ENCODE data around the gene SLC9A3.

Gene SLC9A3

GRCh38 chr5:538801-539468, 14.7 kb upstream of the SLC9A3 start:
- DNase-seq (ENCODE audit: low read depth in 2 of 2) = no peak

GRCh38 chr5:538271-538771, 14.1 kb upstream of the SLC9A3 start:
- DNase-seq (ENCODE audit: low read depth in 2 of 2) = no peak

DNA sequence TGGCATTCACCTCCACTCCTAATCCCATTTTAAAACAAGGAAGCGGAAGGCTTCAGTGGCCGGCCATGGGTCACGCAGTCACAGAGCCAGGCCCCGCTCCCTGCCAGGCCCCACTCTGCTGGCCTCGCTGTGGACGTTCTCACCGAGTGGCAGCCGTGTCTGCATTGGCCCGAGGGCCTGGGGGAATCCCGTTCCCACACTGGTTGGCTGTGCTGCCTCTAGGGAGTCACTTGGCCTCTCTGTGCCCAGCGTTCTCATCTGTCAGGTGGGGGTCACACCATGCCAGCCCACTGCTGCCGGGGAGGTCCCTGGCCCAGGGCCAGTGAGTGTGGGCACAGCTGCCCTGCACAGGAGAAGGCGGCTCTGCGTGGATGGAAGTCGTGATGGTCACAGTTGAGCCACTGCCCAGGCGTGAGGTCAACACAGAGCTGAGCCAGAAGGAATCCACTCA, 13.4 kb upstream of the SLC9A3 start:
- no peak for DNase-seq (ENCODE audit: low read depth in 2 of 2)

DNA sequence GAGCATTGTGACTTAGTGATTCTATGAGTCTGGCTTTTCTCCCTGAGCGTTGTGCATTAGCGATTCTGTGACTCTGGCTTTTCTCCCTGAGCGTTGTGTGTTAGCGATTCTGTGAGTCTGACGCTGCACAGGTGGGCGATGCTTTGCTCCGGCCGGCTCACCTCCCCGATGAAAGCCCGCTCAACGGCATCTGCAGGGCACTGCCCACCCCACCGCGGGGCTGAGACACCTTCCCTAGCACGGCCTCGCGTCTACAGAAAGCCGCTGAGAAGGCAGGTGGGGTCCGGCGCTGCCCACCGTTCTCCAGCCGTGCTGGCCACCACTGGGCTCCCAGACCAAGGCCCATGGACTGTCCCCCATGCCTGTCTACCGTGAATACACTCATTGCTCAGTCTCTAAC, 12.8 kb upstream of the SLC9A3 start:
- DNase-seq (ENCODE audit: low read depth in 2 of 2) = no peak

GRCh38 chr5:535846-536698, 11.8 kb upstream of the SLC9A3 start:
- no peak for DNase-seq (ENCODE audit: low read depth in 2 of 2)

DNA sequence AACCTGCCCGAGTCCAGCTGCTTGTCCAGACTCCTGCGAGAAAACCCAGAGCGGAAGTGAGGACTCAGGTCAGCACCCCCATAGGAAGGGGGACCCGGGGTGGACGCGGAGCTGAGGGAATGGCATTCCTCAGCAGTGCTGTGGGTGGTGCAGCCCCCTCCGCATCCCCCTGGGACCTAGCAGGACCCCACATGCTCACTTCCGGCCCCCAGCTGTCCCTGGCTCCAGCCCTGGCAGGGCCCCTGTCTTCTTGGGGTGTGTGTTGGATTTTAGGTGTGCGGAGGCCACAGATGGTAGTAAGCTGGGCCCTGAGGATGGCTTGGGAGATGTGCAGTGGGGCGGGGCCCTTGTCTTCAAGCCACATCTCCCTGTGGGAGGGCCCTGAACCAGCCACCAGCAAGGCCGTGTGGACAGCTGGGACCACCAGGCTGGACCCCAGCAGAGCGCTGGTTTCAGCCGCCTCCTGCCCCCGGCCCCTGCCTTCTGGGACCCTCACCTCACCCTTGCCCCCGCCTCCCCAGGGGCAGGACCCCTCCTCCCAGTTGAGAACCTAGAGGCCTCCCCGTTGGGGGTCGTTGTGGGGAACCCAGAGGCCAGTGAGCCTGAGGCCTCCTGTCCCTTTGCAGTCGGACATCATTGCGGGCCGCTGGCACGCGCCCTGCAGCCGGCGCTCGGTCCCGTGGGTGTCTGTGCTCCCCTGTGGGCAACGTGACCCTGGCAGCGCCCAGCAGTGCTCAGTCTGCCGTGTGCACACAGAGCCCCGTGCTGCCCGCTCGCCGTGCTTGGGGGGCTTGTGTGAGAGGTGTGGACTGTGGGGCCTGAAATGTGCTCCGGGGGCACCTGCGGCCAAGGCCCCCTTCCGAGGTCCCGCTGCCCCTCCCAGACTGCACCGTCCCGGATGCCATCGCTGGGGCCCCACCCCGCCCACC, 10.8 kb upstream of the SLC9A3 start:
- no peak for DNase-seq (ENCODE audit: low read depth in 2 of 2)

DNA sequence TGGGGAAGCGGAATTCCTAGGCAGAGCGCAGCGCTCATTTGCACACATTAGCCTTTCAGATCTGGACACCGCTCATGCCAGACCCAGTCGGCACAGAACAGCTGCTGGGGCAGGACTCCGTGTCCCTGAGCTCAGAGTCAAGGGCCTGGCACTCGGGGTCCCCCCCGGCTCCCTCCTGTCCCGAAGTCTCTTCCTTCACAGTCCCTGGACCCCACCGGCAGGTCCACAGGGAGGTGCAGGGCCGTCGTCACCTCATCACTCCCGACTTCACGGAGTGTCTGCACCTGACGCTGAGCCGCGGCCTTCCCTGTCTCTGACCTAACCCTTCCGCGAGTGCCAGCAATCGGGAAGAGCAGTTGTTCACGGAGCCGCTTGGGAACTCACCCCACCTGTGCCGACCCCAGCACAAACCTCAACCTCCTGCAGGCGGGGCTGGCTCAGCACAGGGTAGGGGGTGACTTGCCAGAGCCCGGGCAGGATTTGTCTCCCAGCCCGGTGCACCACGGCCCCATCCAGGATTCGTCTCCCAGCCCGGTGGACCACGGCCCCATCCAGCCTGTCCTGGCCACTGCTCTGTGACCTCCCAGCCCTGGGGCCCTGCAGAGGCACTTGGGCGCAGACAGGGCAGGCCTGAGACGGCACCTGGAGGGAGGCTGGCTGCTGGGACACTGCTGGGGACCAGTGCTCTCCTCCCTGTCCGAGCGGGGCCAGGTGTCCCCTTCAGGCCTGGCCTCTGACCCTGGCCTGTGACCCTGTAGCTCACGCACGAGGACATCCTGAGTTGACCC, 9.9 kb upstream of the SLC9A3 start:
- no peak for DNase-seq (ENCODE audit: low read depth in 2 of 2)

DNA sequence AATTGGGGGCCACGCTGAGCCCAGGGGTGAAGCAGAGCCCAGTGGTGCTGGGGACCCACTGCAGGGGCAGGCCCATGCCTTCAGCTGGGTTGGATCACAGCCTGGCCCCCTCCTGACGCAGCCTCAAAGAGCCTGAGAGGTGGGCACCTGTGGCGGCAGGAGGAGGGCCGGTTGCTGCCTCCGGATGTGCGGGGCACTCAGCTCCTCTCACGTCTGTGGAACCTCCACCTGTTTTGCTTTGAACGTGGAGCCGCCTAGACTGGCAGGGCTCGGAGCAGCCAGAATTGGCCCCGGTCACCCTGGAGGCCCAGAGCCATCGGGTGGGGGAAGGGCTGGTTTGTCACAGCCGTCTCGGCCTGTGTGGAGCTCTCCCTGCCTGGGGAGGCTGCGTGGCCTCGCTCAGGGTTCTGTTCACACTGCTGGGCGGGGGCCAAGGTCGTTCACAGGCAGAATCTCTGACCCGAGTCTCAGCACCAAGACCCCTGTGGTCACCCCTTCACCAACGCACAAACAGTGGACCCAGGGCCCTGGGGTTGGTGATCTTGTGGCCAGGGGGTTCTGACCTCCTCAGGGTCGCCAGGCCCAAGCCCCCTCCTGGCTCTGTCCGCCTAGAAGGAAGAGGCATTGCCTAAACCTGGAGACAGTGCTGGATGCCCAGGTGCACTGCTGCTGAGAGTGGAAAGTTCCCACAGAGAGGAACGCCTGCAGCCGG, 9.2 kb upstream of the SLC9A3 start:
- DNase-seq (ENCODE audit: low read depth in 2 of 2) = no peak

DNA sequence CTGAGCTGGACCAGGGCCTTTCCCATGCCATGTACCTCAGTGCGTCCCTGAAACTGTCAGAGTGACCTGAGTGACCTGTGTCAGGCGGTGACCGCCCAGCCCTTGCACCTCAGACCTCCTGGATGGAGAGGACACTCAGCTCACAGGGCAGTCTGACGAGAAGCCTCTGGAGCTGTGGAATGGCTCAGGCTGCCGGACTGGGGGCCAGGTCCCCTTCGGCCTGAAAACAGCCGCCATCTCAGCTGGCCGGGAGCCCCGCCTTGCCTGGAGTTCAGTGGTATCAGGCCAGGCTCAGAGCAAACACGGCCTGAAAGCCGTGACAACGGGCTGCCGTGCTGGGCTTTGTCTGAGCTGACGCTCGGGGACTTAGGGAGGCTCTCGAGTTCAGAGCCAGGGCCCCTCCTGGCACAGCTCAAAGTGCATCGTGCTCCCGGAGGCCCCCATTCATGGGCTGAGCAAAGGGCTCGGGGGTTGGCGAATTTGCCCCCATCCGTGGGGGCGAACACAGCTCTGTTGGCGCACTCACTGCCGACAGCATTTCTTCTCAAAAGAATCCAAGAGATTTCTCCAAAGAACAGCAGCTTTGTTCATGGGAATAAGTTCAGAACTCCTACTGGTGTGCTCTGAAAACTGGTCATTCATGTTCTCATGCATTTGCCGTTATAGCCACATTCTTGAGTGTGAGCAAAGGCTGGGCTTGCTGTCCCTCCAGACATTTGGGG, 8.4 kb upstream of the SLC9A3 start:
- no peak for DNase-seq (ENCODE audit: low read depth in 2 of 2)

DNA sequence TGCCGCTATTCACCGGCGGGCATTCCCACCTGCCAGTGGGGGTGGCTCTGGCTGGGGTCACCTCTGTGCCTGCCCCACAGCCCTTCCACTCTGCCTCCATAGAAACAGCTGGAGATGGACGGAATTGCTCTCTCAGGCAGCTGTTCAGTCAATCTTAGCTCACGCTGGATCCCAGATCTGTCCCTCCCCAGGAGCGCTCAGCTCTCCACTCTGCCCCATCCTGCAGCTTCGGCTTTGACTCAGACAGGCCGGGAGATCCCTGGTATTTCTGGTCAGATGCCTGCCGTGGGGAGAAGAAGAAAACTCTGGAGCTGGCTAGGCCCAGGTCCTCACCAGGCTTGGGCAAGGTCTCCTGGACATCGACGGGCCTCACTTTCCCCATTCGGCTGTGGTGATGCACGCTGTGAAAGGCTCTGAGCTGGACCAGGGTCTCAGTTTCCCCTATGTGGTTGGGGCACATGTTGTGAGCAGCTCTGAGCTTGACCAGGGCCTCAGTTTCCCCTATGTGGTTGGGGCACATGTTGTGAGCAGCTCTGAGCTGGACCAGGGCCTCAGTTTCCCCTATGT, 7.6 kb upstream of the SLC9A3 start:
- no peak for DNase-seq (ENCODE audit: low read depth in 2 of 2)

DNA sequence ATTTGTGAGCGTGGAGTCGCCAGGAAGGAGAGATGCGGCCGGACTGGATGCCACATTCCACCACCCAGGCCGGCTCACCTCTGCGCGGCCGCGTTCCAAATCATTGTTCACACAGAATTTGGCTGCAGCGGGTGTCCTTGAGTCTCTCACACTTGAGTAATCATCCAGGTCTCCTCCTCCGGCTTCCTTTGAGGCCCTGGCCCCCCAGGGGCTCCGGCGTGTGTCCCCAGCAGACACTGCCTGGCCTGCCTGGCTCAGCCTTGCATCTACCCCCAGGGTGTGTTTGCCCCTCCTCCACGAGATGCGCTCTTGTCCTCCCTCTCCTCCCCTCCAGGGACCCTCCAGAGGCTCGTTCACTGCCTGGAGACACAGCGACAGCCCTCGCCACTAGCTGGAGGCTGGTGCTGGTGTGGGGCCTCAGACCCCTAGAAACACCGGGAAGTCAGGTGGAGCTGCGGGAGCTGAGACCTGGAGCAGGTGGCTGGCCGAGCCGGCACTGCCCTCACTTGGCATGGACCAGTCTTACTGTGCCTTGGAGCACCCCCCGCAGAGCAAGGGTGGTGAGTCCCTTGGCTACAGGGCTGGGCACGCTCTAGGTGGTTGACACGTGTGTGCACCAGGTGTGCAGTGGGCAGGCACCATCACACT, 7.0 kb upstream of the SLC9A3 start:
- DNase-seq (ENCODE audit: low read depth in 2 of 2) = no peak

DNA sequence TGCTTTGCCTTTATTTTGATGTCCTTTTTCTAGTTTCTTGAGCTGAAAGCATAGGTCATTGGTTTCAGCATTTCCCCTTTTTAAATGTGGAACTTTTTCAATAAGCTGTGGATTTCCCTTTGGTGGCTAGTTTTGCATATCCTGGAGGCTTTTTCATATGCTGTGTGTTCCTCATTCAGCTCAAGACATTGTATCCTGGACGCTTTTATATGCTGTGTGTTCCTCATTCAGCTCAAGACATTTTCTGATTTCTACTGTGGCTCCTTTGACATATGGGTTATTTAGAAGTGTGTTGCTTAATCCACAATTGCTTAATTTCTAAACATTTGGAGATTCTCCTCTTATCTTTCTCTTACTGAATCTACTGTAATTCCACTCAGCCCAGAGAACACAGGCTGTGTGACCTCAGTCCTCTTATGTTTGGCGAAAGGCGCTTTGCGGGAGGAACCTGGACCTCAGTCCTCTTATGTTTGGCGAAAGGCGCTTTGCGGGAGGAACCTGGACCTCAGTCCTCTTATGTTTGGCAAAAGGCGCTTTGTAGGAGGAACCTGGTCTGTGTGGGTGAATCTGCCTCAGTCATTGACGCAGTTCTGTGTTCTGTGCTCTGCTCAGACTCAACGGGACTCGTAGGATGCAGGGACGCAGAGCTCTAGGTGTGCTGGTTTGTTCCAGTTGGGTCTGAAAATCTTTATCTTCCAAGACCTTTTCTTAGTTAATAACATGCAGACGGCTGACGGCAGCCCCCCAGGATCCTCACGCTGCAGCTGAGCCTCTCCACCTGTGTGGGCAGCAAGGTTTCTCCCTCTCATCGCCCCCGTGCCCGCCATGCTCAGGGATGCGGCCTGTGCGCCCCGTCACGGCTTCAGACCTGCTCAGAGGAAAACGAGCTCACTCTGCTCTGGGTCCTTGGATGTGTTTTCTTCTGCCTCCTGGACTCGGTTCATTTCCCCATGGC, 6.0 kb upstream of the SLC9A3 start:
- no peak for DNase-seq (ENCODE audit: low read depth in 2 of 2)

- DNase-seq (ENCODE audit: low read depth in 2 of 2) = no peak
Measured at GRCh38 chr5:528629-529511, 4.6 kb upstream of the SLC9A3 start.

- DNase-seq (ENCODE audit: low read depth in 2 of 2) = no peak
Measured at GRCh38 chr5:527646-528628, 3.7 kb upstream of the SLC9A3 start.

- DNase-seq (ENCODE audit: low read depth in 2 of 2) = no peak
Measured at GRCh38 chr5:526456-527088, 2.3 kb upstream of the SLC9A3 start.
